T-helper 17 cell (primary cell): ENCODE data around the gene SPSB4. TPM values are rescaled to one million over a fixed set of nuclear protein-coding genes. Genes with fewer than 3 reads are reported as not detected.

Experiments
- ATAC-seq: fragments of 150-1000 bp; cut with Tn5 transposase; 2 replicates; pipeline ENCODE4 v1.10.0; 2021; ENCODE audit warnings: mild to moderate bottlenecking, moderate library complexity
- DNase-seq, 3 donors: peaks; one replicate each; pipeline versions ENCODE4 v3.0.0 to v3.0.0-alpha.2; 2020 to 2021
- H3K9me3 ChIP-seq: one replicate; pipeline ENCODE4 v1.7.0; 2013; ENCODE audit warnings: low read length, mild to moderate bottlenecking; ENCODE audit not compliant: control insufficient read depth, poor library complexity, severe bottlenecking
- H3K27ac Mint-ChIP-seq: one replicate; pipeline ENCODE4 v1.8.0; 2022; ENCODE audit warnings: mild to moderate bottlenecking, moderate library complexity, mixed read lengths
- H3K27me3 Mint-ChIP-seq: one replicate; pipeline ENCODE4 v1.8.0; 2022; ENCODE audit warnings: mixed read lengths
- H3K36me3 Mint-ChIP-seq: one replicate; pipeline ENCODE4 v1.8.0; 2022; ENCODE audit warnings: low read depth, mixed read lengths
- H3K4me1 Mint-ChIP-seq: one replicate; pipeline ENCODE4 v1.8.0; 2022; ENCODE audit warnings: mild to moderate bottlenecking, mixed read lengths
- H3K4me3 Mint-ChIP-seq: one replicate; pipeline ENCODE4 v1.8.0; 2022; ENCODE audit warnings: mild to moderate bottlenecking, moderate library complexity, mixed read lengths
- total RNA-seq, 4 donors: library from RNA in 2 of 4; stranded (reverse) in 2 of 4; gene quantifications; one replicate each; pipeline ENCODE4 v1.2.3 and lab custom pipeline; 2022 to 2026

The SPSB4 gene
- total RNA-seq, 2 donors from 2014 or later: not detected

DNA sequence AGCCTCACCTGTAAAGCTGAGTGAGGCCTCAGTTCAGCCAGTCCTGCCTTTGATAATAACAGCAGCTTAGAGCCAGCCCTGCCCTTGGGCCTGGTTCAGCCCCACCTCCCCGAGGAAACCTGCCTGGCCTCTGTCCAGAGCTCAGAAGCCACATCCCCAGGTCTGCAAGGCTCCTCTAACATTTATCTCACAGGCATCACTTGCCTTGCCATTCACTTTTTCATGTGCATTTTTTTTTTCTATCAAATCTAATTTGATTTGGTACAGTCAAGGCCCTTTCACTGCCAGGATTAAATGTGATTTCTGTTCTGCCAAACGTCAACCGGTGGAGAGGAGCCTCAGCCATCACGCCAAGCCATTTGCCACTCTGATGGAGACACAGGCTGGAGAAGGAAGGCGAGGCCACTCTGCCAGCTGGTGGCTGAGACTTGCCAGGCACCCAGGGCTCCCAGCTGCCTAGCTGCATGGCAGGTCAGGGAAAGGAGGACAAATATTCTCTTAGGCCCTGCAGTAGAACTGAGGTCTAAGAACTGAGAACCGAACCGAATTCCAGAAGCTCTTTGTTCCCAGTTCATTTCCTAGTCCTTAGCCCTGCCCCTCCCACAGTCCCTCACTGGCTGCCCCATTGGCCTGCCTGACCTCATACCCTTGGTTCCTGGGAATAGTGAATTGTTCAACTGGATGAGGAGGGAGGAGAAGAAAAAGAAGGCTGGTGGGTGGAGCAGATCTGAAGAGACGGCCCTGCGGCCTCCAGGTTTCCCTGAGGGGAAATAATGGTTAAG lies 76.4 kb downstream of the SPSB4 start:
- H3K9me3 ChIP-seq: no peaks in the 10 kb centered on the region
- no peak overlapping the region for H3K4me3 Mint-ChIP-seq
- no peaks in the 10 kb centered on the region for H3K4me1 Mint-ChIP-seq
- DNase-seq: no peak
- ATAC-seq: no peak
- H3K27ac Mint-ChIP-seq: peak overlapping the region; percentile 10
- H3K36me3 Mint-ChIP-seq: no peaks in the 10 kb centered on the region
- peaks cover 57% of the 10 kb centered on the region for H3K27me3 Mint-ChIP-seq

DNA sequence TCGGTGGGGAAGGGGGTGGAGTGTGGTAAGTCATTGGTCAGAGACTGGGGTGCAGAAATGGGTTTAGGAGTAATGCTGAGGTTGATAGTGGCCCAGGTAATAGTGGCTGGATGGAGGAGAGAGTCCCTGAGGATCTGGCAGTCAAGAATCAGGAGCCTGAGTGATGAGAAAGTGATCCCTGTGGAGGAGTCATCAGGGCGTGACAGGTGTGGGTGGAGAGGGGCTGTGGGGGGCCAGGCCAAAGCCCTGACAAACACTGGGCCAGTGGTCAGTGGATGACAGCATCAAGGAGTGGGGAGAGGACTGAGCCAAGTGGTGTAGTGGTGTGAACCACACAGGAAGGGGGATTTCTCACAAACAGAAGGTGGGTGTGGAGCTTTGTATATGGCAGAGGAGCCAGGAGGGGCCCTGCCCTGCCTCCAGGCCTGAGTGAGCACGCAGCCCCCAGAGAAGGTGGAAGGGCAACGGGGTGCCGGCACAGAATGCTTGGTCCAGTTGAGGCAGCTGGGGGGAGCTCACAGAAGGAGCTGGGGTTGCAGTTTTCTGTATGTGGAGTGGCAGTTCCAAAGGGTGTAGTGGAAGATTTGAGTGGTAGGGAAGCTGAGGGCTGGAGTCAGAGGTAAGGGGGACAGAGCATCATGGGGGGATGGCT lies 77.1 kb downstream of the SPSB4 start:
- H3K4me1 Mint-ChIP-seq: no peaks in the 10 kb centered on the region
- H3K4me3 Mint-ChIP-seq: no peak overlapping the region
- ATAC-seq: no peak
- peak overlapping the region; percentile 10 for H3K27ac Mint-ChIP-seq
- H3K9me3 ChIP-seq: no peaks in the 10 kb centered on the region
- H3K27me3 Mint-ChIP-seq: peaks cover 51% of the 10 kb centered on the region
- no peak for DNase-seq
- H3K36me3 Mint-ChIP-seq: no peaks in the 10 kb centered on the region

DNA sequence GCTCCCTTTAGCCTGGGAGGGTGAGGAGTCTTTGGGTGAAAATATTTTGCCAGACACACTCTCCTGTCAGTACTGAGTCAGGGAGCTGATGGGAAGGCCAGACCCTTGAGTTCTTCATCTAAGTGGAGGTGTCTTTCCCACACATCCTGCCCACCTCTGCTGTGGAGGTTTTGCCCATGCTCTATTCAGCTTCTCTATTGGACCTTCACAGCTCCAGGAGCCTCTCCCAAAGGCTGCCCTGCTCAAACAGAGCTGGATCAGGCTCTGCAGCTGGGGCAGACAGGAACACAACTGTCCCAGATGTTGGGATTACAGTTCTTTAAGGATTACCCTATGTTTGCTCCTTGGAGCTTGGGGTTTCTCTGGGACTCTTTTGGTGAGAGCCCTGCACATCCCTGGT lies 77.9 kb downstream of the SPSB4 start:
- no peak for DNase-seq
- Mint-ChIP-seq H3K36me3 (no peaks in the 10 kb centered on the region), H3K27ac (no peak overlapping the region), H3K27me3 (peaks cover 43% of the 10 kb centered on the region), H3K4me3 (no peak overlapping the region), H3K4me1 (no peaks in the 10 kb centered on the region)
- H3K9me3 ChIP-seq: no peaks in the 10 kb centered on the region
- no peak for ATAC-seq

DNA sequence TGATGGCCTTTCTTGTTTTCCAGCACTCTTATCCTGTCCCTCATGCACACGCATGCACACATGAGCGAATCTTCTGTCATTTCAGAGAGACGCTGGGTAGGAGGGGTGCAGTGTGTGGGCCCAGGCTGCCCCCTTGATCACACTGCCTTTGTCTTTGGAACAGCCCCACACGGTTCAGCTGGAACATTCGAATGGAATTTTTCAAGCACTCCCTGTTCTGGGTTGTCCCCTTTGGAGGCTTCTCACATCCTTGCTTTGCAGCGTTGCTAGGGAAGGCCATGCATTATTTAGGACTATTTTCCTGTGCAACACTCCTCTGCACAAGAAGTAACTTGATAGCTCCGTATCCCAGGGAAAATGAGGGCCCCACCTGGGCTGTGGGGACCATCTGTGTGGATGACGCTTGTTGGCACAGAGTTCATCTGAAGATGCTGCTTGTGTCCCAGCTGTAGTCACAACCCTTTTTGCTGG lies 78.4 kb downstream of the SPSB4 start:
- peaks cover 38% of the 10 kb centered on the region for H3K27me3 Mint-ChIP-seq
- DNase-seq (no peak), ATAC-seq (no peak)
- no peaks in the 10 kb centered on the region for H3K36me3 Mint-ChIP-seq
- no peak overlapping the region for H3K27ac Mint-ChIP-seq
- H3K9me3 ChIP-seq: no peaks in the 10 kb centered on the region
- H3K4me1 Mint-ChIP-seq: no peaks in the 10 kb centered on the region
- H3K4me3 Mint-ChIP-seq: no peak overlapping the region

DNA sequence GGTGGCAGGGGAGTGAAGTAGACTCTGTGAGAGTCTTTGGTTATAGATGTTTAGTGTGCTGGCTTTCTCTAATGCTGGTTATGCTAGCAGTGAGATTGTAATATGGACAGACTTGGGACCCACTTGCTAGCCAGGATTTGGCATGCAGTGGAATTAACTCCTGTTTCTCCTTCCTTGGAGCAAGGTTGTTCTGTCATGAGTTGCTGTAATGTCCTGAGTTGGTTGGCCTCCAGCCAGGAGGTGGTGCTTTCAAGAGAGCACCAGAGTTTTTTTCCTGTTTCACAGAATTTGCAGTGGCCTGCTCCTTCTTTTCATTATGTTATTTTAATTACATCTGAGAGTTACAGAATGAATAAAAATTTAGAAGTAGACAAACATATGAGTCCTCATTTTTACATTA lies 92.4 kb downstream of the SPSB4 start:
- H3K4me1 Mint-ChIP-seq: no peaks in the 10 kb centered on the region
- peaks cover 19% of the 10 kb centered on the region for H3K27me3 Mint-ChIP-seq
- no peaks in the 10 kb centered on the region for H3K9me3 ChIP-seq
- no peak overlapping the region for H3K27ac Mint-ChIP-seq
- no peak overlapping the region for H3K4me3 Mint-ChIP-seq
- H3K36me3 Mint-ChIP-seq: peaks cover 6% of the 10 kb centered on the region
- ATAC-seq (no peak), DNase-seq (no peak)

DNA sequence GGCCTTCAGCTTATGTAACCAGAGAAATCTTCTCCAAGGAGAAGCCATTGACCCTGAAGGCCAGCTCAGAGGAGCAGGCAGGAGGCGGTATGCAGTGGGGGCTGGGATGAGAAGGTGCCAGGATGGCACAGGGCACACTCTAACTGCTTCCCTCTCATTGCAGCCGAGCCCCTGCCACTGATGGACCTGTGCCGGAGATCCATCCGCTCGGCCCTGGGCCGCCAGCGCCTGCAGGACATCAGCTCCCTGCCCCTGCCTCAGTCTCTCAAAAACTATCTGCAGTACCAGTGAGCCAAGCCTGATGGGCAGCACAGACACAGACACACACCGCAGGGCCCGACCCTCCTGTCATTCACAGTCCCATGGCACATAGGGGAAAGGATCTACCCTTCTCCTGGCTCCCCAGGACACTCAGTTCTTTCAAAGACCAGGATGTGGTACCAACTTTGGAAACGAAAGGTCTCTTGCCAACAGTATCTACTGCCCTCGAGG lies 95.9 kb downstream of the SPSB4 start:
- H3K4me1 Mint-ChIP-seq: no peaks in the 10 kb centered on the region
- no peak for ATAC-seq
- peaks cover 2% of the 10 kb centered on the region for H3K36me3 Mint-ChIP-seq
- DNase-seq: no peak
- H3K9me3 ChIP-seq: no peaks in the 10 kb centered on the region
- peaks cover 44% of the 10 kb centered on the region for H3K27me3 Mint-ChIP-seq
- no peak overlapping the region for H3K27ac Mint-ChIP-seq
- no peak overlapping the region for H3K4me3 Mint-ChIP-seq

DNA sequence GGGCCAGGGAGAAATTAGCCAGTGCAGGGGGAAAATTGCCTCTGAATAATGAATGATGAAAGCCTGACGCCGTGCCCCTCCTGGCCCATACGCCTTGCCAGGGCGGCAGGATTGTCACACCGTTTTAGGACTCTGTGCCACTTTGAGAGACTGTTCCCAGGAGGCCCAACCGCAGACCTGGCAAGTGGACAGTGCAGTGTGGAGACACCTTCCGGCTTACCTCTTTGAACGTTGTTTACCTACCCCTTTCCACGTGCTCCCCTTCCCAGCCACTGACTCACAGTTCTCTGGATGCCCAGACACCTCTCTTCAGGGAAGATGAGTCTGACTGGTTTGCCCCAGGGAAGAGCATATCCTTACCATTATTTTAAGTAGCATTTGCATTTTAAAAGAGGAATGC lies 96.5 kb downstream of the SPSB4 start:
- H3K9me3 ChIP-seq: no peaks in the 10 kb centered on the region
- DNase-seq (no peak), ATAC-seq (no peak)
- H3K4me1 Mint-ChIP-seq: no peaks in the 10 kb centered on the region
- peaks cover 2% of the 10 kb centered on the region for H3K36me3 Mint-ChIP-seq
- no peak overlapping the region for H3K27ac Mint-ChIP-seq
- no peak overlapping the region for H3K4me3 Mint-ChIP-seq
- H3K27me3 Mint-ChIP-seq: peaks cover 44% of the 10 kb centered on the region

DNA sequence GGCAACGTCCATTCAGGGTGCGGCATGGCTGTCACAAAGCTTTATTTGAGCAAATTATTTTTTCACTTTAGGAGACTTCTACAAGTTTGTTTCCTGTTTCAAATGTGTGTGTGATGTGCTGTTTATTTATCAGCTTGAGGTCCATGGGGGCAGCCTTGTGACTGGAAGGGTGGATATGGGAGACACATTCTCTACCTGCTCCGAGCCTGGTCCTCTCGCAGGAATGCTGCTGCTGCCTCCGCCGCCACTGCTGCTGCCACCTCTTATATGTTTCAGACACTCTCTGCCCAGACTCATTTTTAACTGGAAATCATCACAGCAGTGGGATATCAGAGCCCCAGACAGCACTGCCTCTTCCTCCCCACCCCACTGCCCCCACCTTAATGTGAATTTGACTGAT lies 97.0 kb downstream of the SPSB4 start:
- H3K9me3 ChIP-seq: no peaks in the 10 kb centered on the region
- no peak overlapping the region for H3K4me3 Mint-ChIP-seq
- H3K4me1 Mint-ChIP-seq: no peaks in the 10 kb centered on the region
- ATAC-seq: no peak
- no peak overlapping the region for H3K27ac Mint-ChIP-seq
- H3K36me3 Mint-ChIP-seq: peaks cover under 1% of the 10 kb centered on the region
- H3K27me3 Mint-ChIP-seq: peaks cover 49% of the 10 kb centered on the region
- DNase-seq: no peak

DNA sequence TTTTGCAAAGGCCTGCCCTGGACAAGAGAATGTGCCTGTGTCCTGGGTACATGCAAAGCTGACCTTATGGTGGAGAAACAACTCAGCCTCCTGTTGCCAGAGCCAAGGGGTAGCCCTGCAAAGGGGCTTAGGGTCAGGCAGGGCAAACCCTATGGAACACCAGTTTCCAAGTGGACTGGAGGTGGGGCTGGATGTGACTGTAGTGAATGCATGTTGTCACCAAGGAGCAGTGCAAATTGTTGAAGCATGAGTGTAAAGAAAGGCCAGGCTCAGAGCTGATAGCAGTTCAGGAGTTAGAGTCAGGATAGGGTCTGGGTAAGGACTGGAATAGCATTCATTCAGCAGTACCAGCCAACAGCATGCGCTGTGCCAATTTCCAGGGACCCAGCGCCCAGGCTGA lies 97.6 kb downstream of the SPSB4 start:
- Mint-ChIP-seq H3K4me3 (no peak overlapping the region), H3K4me1 (no peaks in the 10 kb centered on the region), H3K27ac (no peak overlapping the region), H3K36me3 (no peaks in the 10 kb centered on the region), H3K27me3 (peaks cover 55% of the 10 kb centered on the region)
- ATAC-seq (no peak), DNase-seq (no peak)
- no peaks in the 10 kb centered on the region for H3K9me3 ChIP-seq

DNA sequence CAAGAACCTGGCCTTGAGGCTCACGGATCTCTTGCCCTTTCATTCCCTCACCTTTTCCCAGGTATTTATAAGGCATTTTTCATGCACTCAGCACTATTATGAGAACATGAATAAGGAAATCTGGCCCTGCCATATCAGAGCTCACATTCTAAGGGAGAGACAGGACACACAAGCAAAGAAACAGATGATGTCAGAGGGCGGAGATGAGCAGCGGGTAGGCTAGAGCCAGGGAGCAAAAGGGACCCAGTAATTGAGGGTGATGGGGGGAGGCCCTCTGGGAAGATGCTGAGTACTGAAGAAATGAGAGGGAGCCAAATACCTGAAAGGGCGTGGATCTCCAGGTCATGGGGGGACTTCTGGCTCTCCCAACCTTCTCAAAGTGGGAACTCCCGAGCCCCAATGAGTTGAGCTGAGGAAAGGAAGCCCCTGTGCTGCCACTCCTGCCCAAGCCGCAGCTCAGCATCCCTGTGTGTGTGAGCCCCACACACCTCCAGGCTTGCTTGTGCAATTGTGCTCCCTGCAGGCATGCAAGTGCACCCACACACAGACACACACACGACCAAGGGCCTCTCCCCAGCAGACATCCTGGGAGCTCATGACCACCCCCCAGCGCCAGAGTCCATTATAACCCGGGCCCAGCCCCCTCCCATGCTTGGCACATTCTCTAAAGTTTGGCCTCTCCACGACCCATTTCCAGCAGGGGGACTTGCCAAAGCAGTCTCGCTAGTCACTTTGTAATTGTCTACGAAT lies 99.1 kb downstream of the SPSB4 start:
- DNase-seq (no peak), ATAC-seq (no peak)
- no peaks in the 10 kb centered on the region for H3K9me3 ChIP-seq
- H3K4me1 Mint-ChIP-seq: no peaks in the 10 kb centered on the region
- H3K27me3 Mint-ChIP-seq: peaks cover 63% of the 10 kb centered on the region
- no peak overlapping the region for H3K27ac Mint-ChIP-seq
- no peak overlapping the region for H3K4me3 Mint-ChIP-seq
- H3K36me3 Mint-ChIP-seq: no peaks in the 10 kb centered on the region

DNA sequence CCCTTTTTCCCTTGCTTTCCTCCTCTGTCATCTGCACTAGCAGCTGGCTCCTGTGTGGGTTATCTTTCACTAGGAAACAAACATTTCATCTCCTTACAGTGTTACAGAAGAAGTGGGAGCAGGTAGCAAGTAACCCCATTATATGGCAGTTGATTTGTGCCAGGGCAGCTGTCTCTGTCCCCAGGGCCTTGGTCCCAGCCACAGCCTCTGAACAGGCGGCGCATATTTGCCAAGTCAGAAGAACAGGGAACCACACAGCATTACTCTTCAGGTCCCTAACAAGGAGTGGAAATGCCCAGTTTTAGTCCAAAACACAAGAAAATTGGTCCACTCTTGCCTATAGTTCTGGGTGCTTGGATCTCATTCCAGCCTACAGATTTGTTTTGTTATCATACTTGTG lies 99.8 kb downstream of the SPSB4 start:
- DNase-seq (no peak), ATAC-seq (no peak)
- Mint-ChIP-seq H3K27ac (no peak overlapping the region), H3K4me1 (no peaks in the 10 kb centered on the region), H3K4me3 (no peak overlapping the region), H3K27me3 (peaks cover 64% of the 10 kb centered on the region), H3K36me3 (no peaks in the 10 kb centered on the region)
- no peaks in the 10 kb centered on the region for H3K9me3 ChIP-seq

DNA sequence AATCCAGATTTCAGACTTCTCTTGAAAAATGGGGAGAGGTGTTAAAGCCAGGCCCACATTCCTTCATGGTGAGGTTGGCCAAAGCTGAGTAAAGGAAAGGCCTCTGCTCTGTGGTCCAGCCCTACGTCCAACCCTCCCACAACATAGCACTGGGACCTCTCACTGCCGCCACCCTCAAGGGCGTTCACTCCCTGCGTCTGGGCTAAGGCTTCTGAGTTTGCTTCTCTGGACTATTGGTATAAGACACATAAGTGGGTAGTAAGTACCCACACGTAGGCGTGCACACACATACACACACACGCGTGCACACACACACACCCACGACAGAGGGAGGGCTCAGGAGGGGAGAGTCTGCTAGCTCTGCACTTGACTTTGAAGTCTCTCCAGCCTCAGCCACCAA lies 100.3 kb downstream of the SPSB4 start:
- H3K9me3 ChIP-seq: no peaks in the 10 kb centered on the region
- Mint-ChIP-seq H3K36me3 (no peaks in the 10 kb centered on the region), H3K4me3 (no peak overlapping the region), H3K4me1 (no peaks in the 10 kb centered on the region), H3K27ac (no peak overlapping the region), H3K27me3 (peaks cover 64% of the 10 kb centered on the region)
- no peak for DNase-seq
- no peak for ATAC-seq

DNA sequence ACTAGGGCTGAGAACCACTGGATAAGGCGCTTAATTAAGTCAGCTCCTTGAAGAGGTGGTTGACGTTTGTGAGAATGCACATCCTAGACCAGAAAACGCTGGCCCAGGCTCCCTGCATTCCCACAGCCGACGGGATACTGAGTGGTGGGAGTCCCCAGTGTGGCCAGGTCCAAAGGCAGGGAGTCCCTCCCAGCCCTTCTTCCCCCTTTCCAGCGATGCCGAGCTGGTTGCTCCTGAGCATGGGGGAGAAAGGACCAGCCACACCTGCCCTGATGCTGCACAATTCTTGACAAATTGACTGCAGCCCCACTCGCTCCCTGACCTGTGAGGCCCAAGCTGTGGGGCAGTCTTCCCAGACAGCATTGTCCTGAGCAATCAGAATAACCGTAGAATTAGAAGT lies 101.0 kb downstream of the SPSB4 start:
- H3K4me3 Mint-ChIP-seq: no peak overlapping the region
- H3K9me3 ChIP-seq: no peaks in the 10 kb centered on the region
- no peak overlapping the region for H3K27ac Mint-ChIP-seq
- H3K36me3 Mint-ChIP-seq: no peaks in the 10 kb centered on the region
- DNase-seq (no peak), ATAC-seq (no peak)
- H3K27me3 Mint-ChIP-seq: peaks cover 64% of the 10 kb centered on the region
- no peaks in the 10 kb centered on the region for H3K4me1 Mint-ChIP-seq
